ENCODE data around the gene PCDHB10.
A peak's percentile ranks its signal among the peaks of the same experiment; 100 is the strongest.
"Not testable (repeated sequence)": the region's sequence is repeated elsewhere in the genome, so short reads cannot be mapped to it uniquely, and the experiment has no call there.

Gene PCDHB10

GRCh38 chr5:141192110-141192725, at the start of gene PCDHB10:
PCDHB10 (plus strand) TSS chr5:141192353; CDS start chr5:141192553, 200 bp downstream.
- DNase-seq (ENCODE audit: low spot score), result peak; percentile 73

- no peak for DNase-seq (ENCODE audit: low spot score)
These were observed 42.3 kb upstream of the PCDHB10 start, which contains the start of gene PCDHB6 for GRCh38 chr5:141149812-141150211. PCDHB6 (plus strand) TSS chr5:141150057; CDS start chr5:141150258, 201 bp downstream.

- no peak for DNase-seq (ENCODE audit: low spot score)
These were observed 41.7 kb upstream of the PCDHB10 start for GRCh38 chr5:141150224-141150992.

GRCh38 chr5:141150993-141151325, 41.2 kb upstream of the PCDHB10 start:
- no peak for DNase-seq (ENCODE audit: low spot score)

GRCh38 chr5:141151632-141152031, 40.5 kb upstream of the PCDHB10 start:
- DNase-seq (ENCODE audit: low spot score), result not testable (repeated sequence)

- not testable (repeated sequence) for DNase-seq (ENCODE audit: low spot score)
These were observed 40.1 kb upstream of the PCDHB10 start for GRCh38 chr5:141152096-141152495.

- peak; percentile 59 for DNase-seq (ENCODE audit: low spot score)
These were observed 36.4 kb upstream of the PCDHB10 start for GRCh38 chr5:141155540-141156374.

- DNase-seq (ENCODE audit: low spot score), result not testable (repeated sequence)
These were observed 34.8 kb upstream of the PCDHB10 start for GRCh38 chr5:141157356-141157755.

GRCh38 chr5:141157901-141158300, 34.3 kb upstream of the PCDHB10 start:
- DNase-seq (ENCODE audit: low spot score), result not testable (repeated sequence)

- DNase-seq (ENCODE audit: low spot score), result peak; percentile 36
These were observed 19.6 kb upstream of the PCDHB10 start, which contains the start of gene PCDHB7 for GRCh38 chr5:141172381-141173204. PCDHB7 (plus strand) TSS chr5:141172644; CDS start chr5:141172836, 192 bp downstream.

GRCh38 chr5:141174291-141175104, 17.7 kb upstream of the PCDHB10 start:
- DNase-seq (ENCODE audit: low spot score), result not testable (repeated sequence)

GRCh38 chr5:141175933-141176332, 16.2 kb upstream of the PCDHB10 start:
- no peak for DNase-seq (ENCODE audit: low spot score)

GRCh38 chr5:141177577-141178191, 14.5 kb upstream of the PCDHB10 start, which contains the start of gene PCDHB8:
PCDHB8 (plus strand) TSS chr5:141177790; CDS start chr5:141178035, 245 bp downstream.
- DNase-seq (ENCODE audit: low spot score), result peak; percentile 91

- not testable (repeated sequence) for DNase-seq (ENCODE audit: low spot score)
These were observed 12.8 kb upstream of the PCDHB10 start for GRCh38 chr5:141179371-141179770.

- DNase-seq (ENCODE audit: low spot score), result not testable (repeated sequence)
These were observed 12.3 kb upstream of the PCDHB10 start for GRCh38 chr5:141179876-141180275.

GRCh38 chr5:141180313-141180712, 11.8 kb upstream of the PCDHB10 start:
- no peak for DNase-seq (ENCODE audit: low spot score)

GRCh38 chr5:141182248-141182647, 9.9 kb upstream of the PCDHB10 start, which contains the start of gene PCDHB16:
PCDHB16 (plus strand) TSS chr5:141182387; CDS start chr5:141182560, 173 bp downstream.
- no peak for DNase-seq (ENCODE audit: low spot score)

- DNase-seq (ENCODE audit: low spot score), result not testable (repeated sequence)
These were observed 7.9 kb upstream of the PCDHB10 start for GRCh38 chr5:141184117-141184855.

GRCh38 chr5:141186897-141187512, 5.1 kb upstream of the PCDHB10 start, which contains the start of gene PCDHB9:
PCDHB9 (plus strand) TSS chr5:141187161; CDS start chr5:141187319, 158 bp downstream.
- peak; percentile 45 for DNase-seq (ENCODE audit: low spot score)

Data from RKO (cell line).